Upper lobe of right lung (tissue), 1 donor: ENCODE measurements around the gene RAP1GAP2. TPM values are rescaled to one million over a fixed set of nuclear protein-coding genes. Genes with fewer than 3 reads are reported as not detected.
A peak's percentile ranks its signal among the peaks of the same experiment; 100 is the strongest.

Source experiments
- ATAC-seq: fragments of 200-7000 bp; cut with Tn5 transposase; one replicate; pipeline ENCODE4 v1.9.1; 2020; ENCODE audit warnings: mild to moderate bottlenecking, moderate library complexity
- DNase-seq: peaks from one replicate; pipeline ENCODE4 v3.0.0-alpha.2; 2020
- H3K27ac ChIP-seq: fragments of 200-600 bp; one replicate; pipeline ENCODE4 v1.8.0; 2022
- H3K27me3 ChIP-seq: fragments of 200-600 bp; one replicate; pipeline ENCODE4 v1.8.0; 2022; ENCODE audit warnings: mild to moderate bottlenecking
- H3K36me3 ChIP-seq: fragments of 200-600 bp; one replicate; pipeline ENCODE4 v1.8.0; 2022
- H3K4me1 ChIP-seq: fragments of 200-600 bp; one replicate; pipeline ENCODE4 v1.8.0; 2022
- H3K4me3 ChIP-seq: fragments of 200-600 bp; one replicate; pipeline ENCODE4 v1.8.0; 2022; ENCODE audit warnings: mild to moderate bottlenecking
- H3K9me3 ChIP-seq: fragments of 200-600 bp; one replicate; pipeline ENCODE4 v1.8.0; 2022
- intact Hi-C: fragments of 100-400 bp; cut with DNase I; formaldehyde crosslinking; loops from one replicate; pipeline ENCODE4 v1.11.0; 2022
- total RNA-seq: library from RNA; stranded (reverse); fragmentation: NEBNext Ultra II Directional; extraction: Animal tissue kit (Norgen Biotek cat#: 25700); gene quantifications from one replicate; pipeline ENCODE4 v1.2.1, GENCODE V29; 2021
- TF ChIP-seq, protein P1 (sequence below): fragments of 200-600 bp; IDR thresholded peaks from one replicate; pipeline ENCODE4 v1.8.0; 2022; ENCODE audit warnings: antibody characterized with exemption
- donor health status: DM: no; HTN: yes; CAD: no; lungs with severe emphysema.

Gene RAP1GAP2
- total RNA-seq, 1 donor from 2014 or later: 16.1 TPM

DNA sequence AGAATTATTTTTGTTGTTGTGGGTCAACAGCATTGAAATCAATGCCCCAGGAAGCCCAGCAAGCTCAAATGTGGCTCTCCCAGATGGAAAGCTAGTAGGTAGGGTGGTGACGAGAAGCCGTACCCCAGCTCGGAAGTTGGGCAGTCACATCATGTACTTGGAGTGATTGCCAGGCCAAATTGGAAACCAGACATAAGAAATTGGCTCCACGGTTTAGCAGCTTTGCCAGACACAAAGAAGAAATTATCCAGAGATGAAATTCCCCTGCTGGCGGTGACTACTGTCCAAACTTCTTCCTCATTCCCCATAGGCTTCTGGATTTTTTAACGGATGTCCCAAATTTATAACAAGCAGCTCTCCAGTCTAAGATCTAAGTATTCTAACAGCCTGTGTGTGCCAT is 171.3 kb downstream of the RAP1GAP2 start:
- TF ChIP-seq, protein P1, sequence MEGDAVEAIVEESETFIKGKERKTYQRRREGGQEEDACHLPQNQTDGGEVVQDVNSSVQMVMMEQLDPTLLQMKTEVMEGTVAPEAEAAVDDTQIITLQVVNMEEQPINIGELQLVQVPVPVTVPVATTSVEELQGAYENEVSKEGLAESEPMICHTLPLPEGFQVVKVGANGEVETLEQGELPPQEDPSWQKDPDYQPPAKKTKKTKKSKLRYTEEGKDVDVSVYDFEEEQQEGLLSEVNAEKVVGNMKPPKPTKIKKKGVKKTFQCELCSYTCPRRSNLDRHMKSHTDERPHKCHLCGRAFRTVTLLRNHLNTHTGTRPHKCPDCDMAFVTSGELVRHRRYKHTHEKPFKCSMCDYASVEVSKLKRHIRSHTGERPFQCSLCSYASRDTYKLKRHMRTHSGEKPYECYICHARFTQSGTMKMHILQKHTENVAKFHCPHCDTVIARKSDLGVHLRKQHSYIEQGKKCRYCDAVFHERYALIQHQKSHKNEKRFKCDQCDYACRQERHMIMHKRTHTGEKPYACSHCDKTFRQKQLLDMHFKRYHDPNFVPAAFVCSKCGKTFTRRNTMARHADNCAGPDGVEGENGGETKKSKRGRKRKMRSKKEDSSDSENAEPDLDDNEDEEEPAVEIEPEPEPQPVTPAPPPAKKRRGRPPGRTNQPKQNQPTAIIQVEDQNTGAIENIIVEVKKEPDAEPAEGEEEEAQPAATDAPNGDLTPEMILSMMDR: no peak
- no peak overlapping the region for H3K4me3 ChIP-seq
- DNase-seq: no peak
- no peaks in the 10 kb centered on the region for H3K4me1 ChIP-seq
- no peaks in the 10 kb centered on the region for H3K36me3 ChIP-seq
- intact Hi-C loops: no loop called here
- no peak overlapping the region for H3K27ac ChIP-seq
- no peaks in the 10 kb centered on the region for H3K27me3 ChIP-seq
- H3K9me3 ChIP-seq: no peaks in the 10 kb centered on the region
- no peak for ATAC-seq

DNA sequence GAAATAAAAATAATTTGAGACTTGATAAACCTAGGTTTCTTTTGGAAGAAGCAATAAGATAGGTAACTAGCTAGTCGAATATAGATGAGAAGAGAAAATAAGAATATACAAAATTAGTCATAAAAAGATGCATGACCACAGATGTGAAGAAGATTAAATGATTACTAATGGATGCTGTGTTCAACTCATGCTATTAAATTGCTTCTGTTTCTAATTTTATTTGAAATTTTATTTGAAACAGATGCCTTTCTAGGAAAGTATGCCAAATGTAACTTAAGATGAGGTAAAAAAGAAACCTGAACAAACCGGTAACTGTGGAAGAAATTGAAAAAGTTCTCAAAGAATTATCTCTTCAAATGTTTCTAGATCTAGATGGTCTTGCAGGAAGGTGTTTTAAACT is 175.6 kb downstream of the RAP1GAP2 start:
- ATAC-seq: no peak
- TF ChIP-seq, protein P1: no peak
- Histone ChIP-seq H3K36me3 (no peaks in the 10 kb centered on the region), H3K27ac (no peak overlapping the region), H3K9me3 (no peaks in the 10 kb centered on the region), H3K4me3 (no peak overlapping the region), H3K4me1 (no peaks in the 10 kb centered on the region), H3K27me3 (no peaks in the 10 kb centered on the region)
- intact Hi-C loops: no loop called here
- no peak for DNase-seq

DNA sequence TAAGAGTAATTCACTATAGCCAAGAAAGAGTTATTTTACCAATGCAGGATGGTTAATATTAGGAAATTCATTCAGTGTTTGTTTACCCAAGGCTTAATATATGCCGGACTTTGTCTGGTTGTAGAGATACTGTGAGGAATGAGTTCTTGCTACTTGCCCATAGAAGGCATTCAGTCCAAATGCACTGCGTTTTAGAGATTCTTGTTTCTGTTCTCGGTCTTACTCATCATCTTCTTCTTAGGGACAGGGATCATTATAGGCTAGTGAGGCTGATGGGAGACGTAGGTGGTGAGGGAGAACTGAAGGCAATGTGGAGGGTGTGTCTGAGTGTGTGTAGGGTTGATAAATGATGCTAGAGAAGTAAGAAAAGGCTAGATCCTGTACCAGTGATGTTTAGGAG is 176.5 kb downstream of the RAP1GAP2 start:
- Histone ChIP-seq H3K4me1 (no peaks in the 10 kb centered on the region), H3K36me3 (no peaks in the 10 kb centered on the region), H3K4me3 (no peak overlapping the region), H3K9me3 (no peaks in the 10 kb centered on the region), H3K27me3 (no peaks in the 10 kb centered on the region), H3K27ac (no peak overlapping the region)
- DNase-seq: no peak
- no peak for ATAC-seq
- TF ChIP-seq, protein P1: no peak
- intact Hi-C loops: no loop called here

DNA sequence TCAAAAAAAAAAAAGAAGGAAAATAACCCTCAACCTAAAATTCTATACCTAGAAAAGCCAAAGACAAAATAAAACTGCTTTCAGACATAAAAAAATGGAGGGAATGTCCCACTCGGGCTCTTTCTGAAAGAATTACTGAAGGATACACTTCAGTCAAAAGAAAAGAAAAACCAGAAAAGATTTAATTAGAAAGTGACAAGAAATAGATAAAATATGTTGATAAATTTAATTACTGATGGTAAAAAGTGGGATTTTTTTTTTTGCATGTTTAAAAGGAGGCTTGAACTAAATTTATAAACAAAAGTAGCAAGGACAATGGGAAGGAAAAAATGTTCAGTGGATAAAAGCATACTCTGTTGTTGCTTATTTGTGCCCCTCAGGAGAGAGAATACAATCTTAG is 178.1 kb downstream of the RAP1GAP2 start:
- intact Hi-C loops: no loop called here
- TF ChIP-seq, protein P1: no peak

DNA sequence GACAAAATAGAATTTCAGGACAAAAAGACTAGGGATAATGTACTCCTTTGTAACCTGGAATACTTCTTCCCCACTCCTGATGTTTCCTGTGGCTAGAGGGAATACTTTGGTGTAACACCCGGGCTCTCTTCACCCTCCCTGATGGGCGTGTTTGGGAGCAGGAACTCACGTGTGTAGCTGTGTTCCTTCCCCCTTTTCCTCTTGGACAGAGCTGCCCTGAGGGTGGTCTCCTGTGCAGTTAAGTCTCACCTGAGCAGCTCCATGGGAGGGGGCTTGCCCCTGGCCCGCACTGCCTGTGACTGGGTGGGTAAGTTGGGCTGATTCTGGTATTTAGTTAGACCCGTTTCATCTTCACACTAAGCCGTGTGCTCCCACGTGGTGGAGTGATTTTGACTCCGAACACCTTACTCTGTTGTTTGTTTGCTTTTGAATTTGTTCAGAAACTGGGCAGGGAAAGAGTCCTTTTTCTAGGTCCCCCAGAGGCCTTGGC is 179.3 kb downstream of the RAP1GAP2 start:
- ATAC-seq (peak; percentile 93), DNase-seq (peak; percentile 59)
- H3K27me3 ChIP-seq: no peaks in the 10 kb centered on the region
- no peak overlapping the region for H3K27ac ChIP-seq
- no peaks in the 10 kb centered on the region for H3K4me1 ChIP-seq
- H3K36me3 ChIP-seq: no peaks in the 10 kb centered on the region
- TF ChIP-seq, protein P1: no peak
- no peaks in the 10 kb centered on the region for H3K9me3 ChIP-seq
- H3K4me3 ChIP-seq: peak overlapping the region; percentile 50
- intact Hi-C loops: no loop called here

More for the DNA sequence above, 178.1 kb downstream of the RAP1GAP2 start:
- no peaks in the 10 kb centered on the region for H3K4me1 ChIP-seq
- H3K4me3 ChIP-seq: no peak overlapping the region
- no peak overlapping the region for H3K27ac ChIP-seq
- no peak for DNase-seq
- no peak for ATAC-seq
- no peaks in the 10 kb centered on the region for H3K27me3 ChIP-seq
- H3K36me3 ChIP-seq: no peaks in the 10 kb centered on the region
- no peaks in the 10 kb centered on the region for H3K9me3 ChIP-seq

DNA sequence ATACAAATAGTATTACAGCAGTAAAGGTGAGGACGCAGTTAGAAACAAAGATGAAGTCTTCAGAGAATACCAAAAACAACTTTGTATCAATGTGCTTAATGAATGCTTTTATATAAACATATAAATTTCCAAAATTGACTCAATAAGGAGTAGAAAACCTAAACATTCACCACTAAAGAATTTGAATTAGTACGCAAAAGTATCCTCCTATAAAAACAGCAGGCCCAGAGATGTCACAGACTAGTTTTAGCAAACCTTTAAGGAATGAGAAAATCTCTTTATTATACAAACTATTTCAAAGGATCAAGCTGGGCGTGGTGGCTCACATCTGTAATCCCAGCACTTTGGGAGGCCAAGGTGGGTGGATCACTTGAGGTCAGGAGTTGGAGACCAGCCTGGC is 180.9 kb downstream of the RAP1GAP2 start:
- intact Hi-C loops: no loop called here
- no peaks in the 10 kb centered on the region for H3K4me1 ChIP-seq
- ATAC-seq (no peak), DNase-seq (no peak)
- no peaks in the 10 kb centered on the region for H3K36me3 ChIP-seq
- no peak overlapping the region for H3K27ac ChIP-seq
- no peak overlapping the region for H3K4me3 ChIP-seq
- TF ChIP-seq, protein P1: no peak
- no peaks in the 10 kb centered on the region for H3K9me3 ChIP-seq
- no peaks in the 10 kb centered on the region for H3K27me3 ChIP-seq
